Neural cell (in vitro differentiated cells): ENCODE measurements around the gene TMSB15C. TPM values are rescaled to one million over a fixed set of nuclear protein-coding genes. Genes with fewer than 3 reads are reported as not detected.

Experiments
- H2AFZ ChIP-seq: fragments of 200-600, 300-800 bp; sonication (generic), shearing (Covaris generic); 2 replicates; pipeline ENCODE4 v1.6.0; 2014; ENCODE audit warnings: low read depth, mild to moderate bottlenecking, antibody characterized with exemption, low read length, moderate library complexity
- H3F3A ChIP-seq: fragments of 200-600 bp; shearing (Covaris generic); 2 replicates; pipeline ENCODE4 v1.6.1; 2016; ENCODE audit warnings: mild to moderate bottlenecking, moderate library complexity, mixed read lengths, antibody characterized with exemption, low read length; ENCODE audit not compliant: insufficient read depth, poor library complexity, severe bottlenecking
- H3K27ac ChIP-seq: fragments of 200-600, 300-800 bp; sonication (generic), shearing (Covaris generic); 2 replicates; pipeline ENCODE4 v1.5.1; 2014; ENCODE audit warnings: mild to moderate bottlenecking, low read length, moderate library complexity
- H3K27me3 ChIP-seq: fragments of 300-800, 200-600 bp; sonication (generic), shearing (Covaris generic); 2 replicates; pipeline ENCODE4 v1.6.0; 2014; ENCODE audit warnings: mild to moderate bottlenecking, low read depth, low read length, moderate library complexity; ENCODE audit not compliant: insufficient read depth
- H3K36me3 ChIP-seq: fragments of 300-800, 200-600 bp; sonication (generic), shearing (Covaris generic); 2 replicates; pipeline ENCODE4 v1.5.1; 2014; ENCODE audit warnings: mild to moderate bottlenecking, antibody characterized with exemption, low read length, moderate library complexity; ENCODE audit not compliant: insufficient read depth
- H3K4me2 ChIP-seq: fragments of 300-800, 200-600 bp; sonication (generic), shearing (Covaris generic); 2 replicates; pipeline ENCODE4 v1.6.0; 2014; ENCODE audit warnings: mild to moderate bottlenecking, low read length
- H3K4me3 ChIP-seq: fragments of 300-800, 200-600 bp; sonication (generic), shearing (Covaris generic); 2 replicates; pipeline ENCODE4 v1.5.1; 2014; ENCODE audit warnings: mild to moderate bottlenecking, low read length, moderate library complexity
- H3K79me2 ChIP-seq: fragments of 200-600 bp; shearing (Covaris generic); replicated peaks from 2 replicates; pipeline ENCODE4 v1.6.0; 2014; ENCODE audit warnings: mild to moderate bottlenecking, low read length, moderate library complexity; ENCODE audit not compliant: insufficient read depth
- H3K9ac ChIP-seq: fragments of 300-800, 200-600 bp; sonication (generic), shearing (Covaris generic); 2 replicates; pipeline ENCODE4 v1.6.1; 2016; ENCODE audit warnings: mild to moderate bottlenecking, low read length, mixed read lengths
- H3K9me2 ChIP-seq: fragments of 200-600 bp; shearing (Covaris generic); 2 replicates; pipeline ENCODE4 v1.6.1; 2016; ENCODE audit warnings: mild to moderate bottlenecking, low read length, mixed read lengths; ENCODE audit not compliant: insufficient read depth
- H3K9me3 ChIP-seq: fragments of 200-600, 300-800 bp; sonication (generic), shearing (Covaris generic); 2 replicates; pipeline ENCODE4 v1.6.1; 2016; ENCODE audit warnings: mild to moderate bottlenecking, mixed run types, low read length, moderate library complexity, mixed read lengths
- H4K20me1 ChIP-seq: fragments of 200-600 bp; shearing (Covaris generic); 2 replicates; pipeline ENCODE4 v1.6.1; 2016; ENCODE audit warnings: mild to moderate bottlenecking, mixed run types; ENCODE audit not compliant: insufficient read depth
- EP300 ChIP-seq: fragments of 450-650 bp; conservative IDR thresholded peaks from 2 replicates; pipeline ENCODE4 v1.6.1; 2014; ENCODE audit warnings: antibody characterized with exemption, mild to moderate bottlenecking, moderate library complexity; ENCODE audit not compliant: poor library complexity, severe bottlenecking
- EZH2 ChIP-seq: fragments of 200-600, 300-800 bp; shearing (Covaris generic), sonication (generic); IDR thresholded peaks from 2 replicates; pipeline ENCODE4 v1.6.1; 2014; ENCODE audit warnings: antibody characterized with exemption, low read length, borderline replicate concordance, mild to moderate bottlenecking; ENCODE audit not compliant: insufficient read depth, poor library complexity, severe bottlenecking
- MXI1 ChIP-seq: fragments of 450-650 bp; conservative IDR thresholded peaks from 2 replicates; pipeline ENCODE4 v1.6.1; 2014; ENCODE audit warnings: antibody characterized with exemption, mild to moderate bottlenecking; ENCODE audit not compliant: poor library complexity, severe bottlenecking
- POLR2AphosphoS5 ChIP-seq: IDR thresholded peaks from 2 replicates; pipeline ENCODE4 v1.6.1; 2012
- RAD21 ChIP-seq: fragments of 450-650 bp; conservative IDR thresholded peaks from 2 replicates; pipeline ENCODE4 v1.6.1; 2014; ENCODE audit warnings: antibody characterized with exemption, mild to moderate bottlenecking, moderate library complexity
- SMC3 ChIP-seq: fragments of 450-650 bp; conservative IDR thresholded peaks from 2 replicates; pipeline ENCODE4 v1.6.1; 2014; ENCODE audit warnings: antibody characterized with exemption, mild to moderate bottlenecking, moderate library complexity; ENCODE audit not compliant: poor library complexity
- TAF1 ChIP-seq: IDR thresholded peaks from 2 replicates; pipeline ENCODE4 v1.6.1; 2012; ENCODE audit warnings: low read depth
- polyA plus RNA-seq: library from polyadenylated mRNA; depleted of rRNA; stranded (reverse); fragments of >200 nt; gene quantifications from 2 replicates; pipeline ENCODE4 v1.2.3, GENCODE V29; 2014
- TF ChIP-seq, protein P1 (sequence below): IDR thresholded peaks from 2 replicates; pipeline ENCODE4 v1.6.1; 2012; ENCODE audit warnings: borderline replicate concordance
- TF ChIP-seq, protein P2 (sequence below): fragments of 450-650 bp; IDR thresholded peaks from 2 replicates; pipeline ENCODE4 v1.5.1; 2014; ENCODE audit warnings: antibody characterized with exemption, mild to moderate bottlenecking, moderate library complexity; ENCODE audit not compliant: poor library complexity, severe bottlenecking

Gene TMSB15C
- polyA plus RNA-seq, 1 donor from 2014 or later = 53.2 TPM

- H3F3A ChIP-seq = no peaks in the 10 kb centered on the region
- H3K4me2 ChIP-seq = no peak overlapping the region
- TF ChIP-seq RAD21 (no peak), SMC3 (no peak), EZH2 (no peak), EP300 (no peak), TAF1 (no peak), POLR2AphosphoS5 (no peak), MXI1 (no peak)
- TF ChIP-seq, protein P1, sequence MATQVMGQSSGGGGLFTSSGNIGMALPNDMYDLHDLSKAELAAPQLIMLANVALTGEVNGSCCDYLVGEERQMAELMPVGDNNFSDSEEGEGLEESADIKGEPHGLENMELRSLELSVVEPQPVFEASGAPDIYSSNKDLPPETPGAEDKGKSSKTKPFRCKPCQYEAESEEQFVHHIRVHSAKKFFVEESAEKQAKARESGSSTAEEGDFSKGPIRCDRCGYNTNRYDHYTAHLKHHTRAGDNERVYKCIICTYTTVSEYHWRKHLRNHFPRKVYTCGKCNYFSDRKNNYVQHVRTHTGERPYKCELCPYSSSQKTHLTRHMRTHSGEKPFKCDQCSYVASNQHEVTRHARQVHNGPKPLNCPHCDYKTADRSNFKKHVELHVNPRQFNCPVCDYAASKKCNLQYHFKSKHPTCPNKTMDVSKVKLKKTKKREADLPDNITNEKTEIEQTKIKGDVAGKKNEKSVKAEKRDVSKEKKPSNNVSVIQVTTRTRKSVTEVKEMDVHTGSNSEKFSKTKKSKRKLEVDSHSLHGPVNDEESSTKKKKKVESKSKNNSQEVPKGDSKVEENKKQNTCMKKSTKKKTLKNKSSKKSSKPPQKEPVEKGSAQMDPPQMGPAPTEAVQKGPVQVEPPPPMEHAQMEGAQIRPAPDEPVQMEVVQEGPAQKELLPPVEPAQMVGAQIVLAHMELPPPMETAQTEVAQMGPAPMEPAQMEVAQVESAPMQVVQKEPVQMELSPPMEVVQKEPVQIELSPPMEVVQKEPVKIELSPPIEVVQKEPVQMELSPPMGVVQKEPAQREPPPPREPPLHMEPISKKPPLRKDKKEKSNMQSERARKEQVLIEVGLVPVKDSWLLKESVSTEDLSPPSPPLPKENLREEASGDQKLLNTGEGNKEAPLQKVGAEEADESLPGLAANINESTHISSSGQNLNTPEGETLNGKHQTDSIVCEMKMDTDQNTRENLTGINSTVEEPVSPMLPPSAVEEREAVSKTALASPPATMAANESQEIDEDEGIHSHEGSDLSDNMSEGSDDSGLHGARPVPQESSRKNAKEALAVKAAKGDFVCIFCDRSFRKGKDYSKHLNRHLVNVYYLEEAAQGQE = no peak
- TF ChIP-seq, protein P2, sequence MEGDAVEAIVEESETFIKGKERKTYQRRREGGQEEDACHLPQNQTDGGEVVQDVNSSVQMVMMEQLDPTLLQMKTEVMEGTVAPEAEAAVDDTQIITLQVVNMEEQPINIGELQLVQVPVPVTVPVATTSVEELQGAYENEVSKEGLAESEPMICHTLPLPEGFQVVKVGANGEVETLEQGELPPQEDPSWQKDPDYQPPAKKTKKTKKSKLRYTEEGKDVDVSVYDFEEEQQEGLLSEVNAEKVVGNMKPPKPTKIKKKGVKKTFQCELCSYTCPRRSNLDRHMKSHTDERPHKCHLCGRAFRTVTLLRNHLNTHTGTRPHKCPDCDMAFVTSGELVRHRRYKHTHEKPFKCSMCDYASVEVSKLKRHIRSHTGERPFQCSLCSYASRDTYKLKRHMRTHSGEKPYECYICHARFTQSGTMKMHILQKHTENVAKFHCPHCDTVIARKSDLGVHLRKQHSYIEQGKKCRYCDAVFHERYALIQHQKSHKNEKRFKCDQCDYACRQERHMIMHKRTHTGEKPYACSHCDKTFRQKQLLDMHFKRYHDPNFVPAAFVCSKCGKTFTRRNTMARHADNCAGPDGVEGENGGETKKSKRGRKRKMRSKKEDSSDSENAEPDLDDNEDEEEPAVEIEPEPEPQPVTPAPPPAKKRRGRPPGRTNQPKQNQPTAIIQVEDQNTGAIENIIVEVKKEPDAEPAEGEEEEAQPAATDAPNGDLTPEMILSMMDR = no peak
- no peaks in the 10 kb centered on the region for H3K79me2 ChIP-seq
- no peaks in the 10 kb centered on the region for H3K27me3 ChIP-seq
- no peaks in the 10 kb centered on the region for H3K36me3 ChIP-seq
- H3K4me3 ChIP-seq = no peak overlapping the region
- H4K20me1 ChIP-seq = no peaks in the 10 kb centered on the region
- no peaks in the 10 kb centered on the region for H3K9me2 ChIP-seq
- no peak overlapping the region for H2AFZ ChIP-seq
- H3K9ac ChIP-seq = no peak overlapping the region
- no peaks in the 10 kb centered on the region for H3K9me3 ChIP-seq
- H3K27ac ChIP-seq = no peak overlapping the region
Observed at GRCh38 chrX:104108955-104109354, 32.9 kb upstream of the TMSB15C start.

DNA sequence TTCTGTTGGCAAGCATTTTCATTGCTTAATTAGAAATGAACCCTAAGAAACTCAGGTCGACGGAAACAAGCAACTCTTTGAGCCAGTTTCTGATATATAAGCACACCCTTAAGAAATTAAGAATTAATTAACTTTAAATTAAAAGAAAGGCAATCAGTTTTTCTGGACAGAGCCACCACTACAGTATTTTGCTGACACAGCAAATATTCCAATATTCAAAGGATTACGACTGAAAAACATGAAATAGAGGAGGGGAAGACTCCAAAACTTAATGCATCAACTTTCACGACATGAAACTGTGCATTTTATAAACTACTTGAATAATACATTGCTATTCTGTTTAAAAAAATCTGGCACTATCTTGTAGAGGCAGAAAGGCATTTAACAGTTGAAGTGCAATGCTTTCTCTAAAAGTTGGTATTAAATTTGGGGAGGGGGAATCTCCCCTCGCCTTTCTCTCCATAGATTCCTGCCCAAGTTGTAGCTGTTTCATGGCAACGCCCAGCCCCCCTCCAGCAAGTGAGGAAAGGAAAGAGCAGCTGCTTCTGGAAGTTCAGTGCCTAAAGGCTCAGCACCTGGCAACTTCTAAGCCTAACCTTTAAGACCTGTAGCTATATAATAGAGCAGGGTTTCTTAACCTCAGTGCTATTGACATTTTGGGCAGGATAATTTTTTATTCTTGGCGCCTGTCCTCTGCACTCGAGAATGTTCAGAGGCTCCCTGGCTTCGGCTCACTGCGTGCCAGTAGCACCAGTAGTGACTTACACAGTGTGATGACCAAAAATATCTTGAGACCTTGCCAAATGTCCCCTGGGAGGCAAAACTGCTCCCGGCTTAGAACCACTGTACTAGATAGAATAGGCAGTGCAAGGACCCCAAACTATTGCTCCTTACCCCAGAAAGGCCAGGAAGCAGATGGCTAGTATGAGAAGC lies 29.6 kb upstream of the TMSB15C start:
- Histone ChIP-seq H3K9me3 (no peaks in the 10 kb centered on the region), H3K27ac (no peak overlapping the region), H3F3A (no peaks in the 10 kb centered on the region), H3K9ac (no peak overlapping the region), H2AFZ (no peak overlapping the region), H4K20me1 (no peaks in the 10 kb centered on the region), H3K4me2 (no peak overlapping the region), H3K79me2 (no peaks in the 10 kb centered on the region), H3K27me3 (no peaks in the 10 kb centered on the region), H3K4me3 (no peak overlapping the region), H3K36me3 (no peaks in the 10 kb centered on the region), H3K9me2 (no peaks in the 10 kb centered on the region)
- TF ChIP-seq TAF1 (no peak), POLR2AphosphoS5 (no peak), EZH2 (no peak), EP300 (no peak), RAD21 (no peak), SMC3 (no peak), MXI1 (no peak)
- TF ChIP-seq, protein P2 = no peak
- TF ChIP-seq, protein P1 = no peak
